MM.1S (cell line): ENCODE data around the gene ACKR2.

Source experiments
- DNase-seq: peaks from one replicate; pipeline ENCODE4 v3.0.0-alpha.2; 2015
- H2AFZ ChIP-seq: fragments of 300-600 bp; sonication (generic); 2 replicates; pipeline ENCODE4 v1.6.0; 2016; ENCODE audit warnings: antibody characterized with exemption, low read length
- H3F3A ChIP-seq: fragments of 300-600 bp; sonication (generic); 2 replicates; pipeline ENCODE4 v1.6.1; 2016; ENCODE audit warnings: mild to moderate bottlenecking, antibody characterized with exemption, low read length, moderate library complexity, mixed read lengths; ENCODE audit not compliant: insufficient read depth
- H3K27ac ChIP-seq: fragments of 300-600 bp; sonication (generic); 2 replicates; pipeline ENCODE4 v1.5.1; 2016; ENCODE audit warnings: mild to moderate bottlenecking, low read length
- H3K27me3 ChIP-seq: fragments of 300-600 bp; sonication (generic); replicated peaks from 2 replicates; pipeline ENCODE4 v1.6.0; 2016; ENCODE audit warnings: low read length; ENCODE audit not compliant: insufficient read depth
- H3K36me3 ChIP-seq: fragments of 300-600 bp; sonication (generic); replicated peaks from 2 replicates; pipeline ENCODE4 v1.6.1; 2016; ENCODE audit warnings: mild to moderate bottlenecking, low read length, mixed read lengths; ENCODE audit not compliant: insufficient read depth
- H3K4me1 ChIP-seq: fragments of 300-600 bp; sonication (generic); 2 replicates; pipeline ENCODE4 v1.6.1; 2016; ENCODE audit warnings: low read length, mixed read lengths
- H3K4me2 ChIP-seq: fragments of 300-600 bp; sonication (generic); 2 replicates; pipeline ENCODE4 v1.6.0; 2016; ENCODE audit warnings: low read depth, low read length
- H3K4me3 ChIP-seq: fragments of 300-600 bp; sonication (generic); 2 replicates; pipeline ENCODE4 v1.5.1; 2016; ENCODE audit warnings: low read length, mixed read lengths
- H3K79me2 ChIP-seq: fragments of 300-600 bp; sonication (generic); 2 replicates; pipeline ENCODE4 v1.6.1; 2016; ENCODE audit warnings: mixed run types, low read length, mixed read lengths
- H3K9ac ChIP-seq: fragments of 300-600 bp; sonication (generic); 2 replicates; pipeline ENCODE4 v1.6.1; 2016; ENCODE audit warnings: low read length, mixed read lengths
- H3K9me2 ChIP-seq: fragments of 300-600 bp; sonication (generic); replicated peaks from 2 replicates; pipeline ENCODE4 v1.6.1; 2016; ENCODE audit warnings: mild to moderate bottlenecking, low read length, mixed read lengths; ENCODE audit not compliant: insufficient read depth
- H3K9me3 ChIP-seq: fragments of 300-600 bp; sonication (generic); replicated peaks from 2 replicates; pipeline ENCODE4 v1.6.1; 2016; ENCODE audit warnings: mild to moderate bottlenecking, low read length, mixed read lengths; ENCODE audit not compliant: insufficient read depth
- H4K20me1 ChIP-seq: fragments of 300-600 bp; sonication (generic); 2 replicates; pipeline ENCODE4 v1.6.1; 2016; ENCODE audit warnings: mild to moderate bottlenecking, low read length, moderate library complexity, mixed read lengths; ENCODE audit not compliant: insufficient read depth
- CTCF ChIP-seq: fragments of 300-600 bp; sonication (generic); IDR thresholded peaks from 2 replicates; pipeline ENCODE4 v1.5.1; 2016; ENCODE audit warnings: antibody characterized with exemption, low read length, mixed read lengths
- EZH2 ChIP-seq: fragments of 300-600 bp; sonication (generic); optimal IDR thresholded peaks from 2 replicates; pipeline ENCODE3; 2017; ENCODE audit warnings: low read depth, mild to moderate bottlenecking, antibody characterized with exemption, low read length, mixed read lengths
- EZH2phosphoT487 ChIP-seq: fragments of 300-600 bp; sonication (generic); IDR thresholded peaks from 2 replicates; pipeline ENCODE4 v1.6.1; 2018; ENCODE audit warnings: antibody characterized with exemption, low read length

Gene ACKR2

GRCh38 chr3:42906070-42906847, 97.0 kb downstream of the ACKR2 start, which contains the start of gene ZNF662:
Gene ZNF662, plus strand, starts transcription at chr3:42906142. Its CDS starts 1,973 bp downstream, at chr3:42908115.
- Histone ChIP-seq H3K27me3 (no peaks in the 10 kb centered on the region), H4K20me1 (no peaks in the 10 kb centered on the region), H3K4me3 (no peak within 1 kb of the TSS), H3K27ac (no peak within 1 kb of the TSS), H3K9me2 (no peaks in the 10 kb centered on the region), H3K4me1 (no peaks in the 10 kb centered on the region), H3K9me3 (no peaks in the 10 kb centered on the region), H3F3A (no peaks in the 10 kb centered on the region), H3K4me2 (no peak within 1 kb of the TSS), H3K9ac (no peak within 1 kb of the TSS), H3K36me3 (no peaks in the 10 kb centered on the region), H3K79me2 (no peaks in the 10 kb centered on the region), H2AFZ (no peak within 1 kb of the TSS)
- TF ChIP-seq CTCF (no peak), EZH2phosphoT487 (no peak), EZH2 (no peak)
- DNase-seq = no peak

- Histone ChIP-seq H3K79me2 (no peaks in the 10 kb centered on the region), H3K9me2 (no peaks in the 10 kb centered on the region), H2AFZ (no peak overlapping the region), H3K36me3 (no peaks in the 10 kb centered on the region), H3K27me3 (no peaks in the 10 kb centered on the region), H3K9me3 (no peaks in the 10 kb centered on the region), H4K20me1 (no peaks in the 10 kb centered on the region), H3K27ac (no peak overlapping the region), H3K4me1 (no peaks in the 10 kb centered on the region), H3K4me3 (no peak overlapping the region), H3K9ac (no peak overlapping the region), H3F3A (no peaks in the 10 kb centered on the region), H3K4me2 (no peak overlapping the region)
- no peak for DNase-seq
- TF ChIP-seq CTCF (no peak), EZH2 (no peak), EZH2phosphoT487 (no peak)
Measured at GRCh38 chr3:42906848-42907183, 97.6 kb downstream of the ACKR2 start.

- H3K27me3 ChIP-seq = no peaks in the 10 kb centered on the region
- H3K4me3 ChIP-seq = no peak overlapping the region
- no peak for TF ChIP-seq EZH2
- TF ChIP-seq EZH2phosphoT487 = no peak
- TF ChIP-seq CTCF = no peak
- H3K4me2 ChIP-seq = no peak overlapping the region
- H3F3A ChIP-seq = no peaks in the 10 kb centered on the region
- no peaks in the 10 kb centered on the region for H3K36me3 ChIP-seq
- no peak overlapping the region for H3K27ac ChIP-seq
- no peaks in the 10 kb centered on the region for H3K9me3 ChIP-seq
- no peaks in the 10 kb centered on the region for H3K9me2 ChIP-seq
- no peak overlapping the region for H2AFZ ChIP-seq
- no peak overlapping the region for H3K9ac ChIP-seq
- no peaks in the 10 kb centered on the region for H4K20me1 ChIP-seq
- DNase-seq = no peak
- no peaks in the 10 kb centered on the region for H3K79me2 ChIP-seq
- no peaks in the 10 kb centered on the region for H3K4me1 ChIP-seq
Measured at GRCh38 chr3:42908675-42909074, 99.4 kb downstream of the ACKR2 start.
